ENCODE measurements around the gene INS.
"Not testable (repeated sequence)": the region's sequence is repeated elsewhere in the genome, so short reads cannot be mapped to it uniquely, and the experiment has no call there.

Gene INS

DNA sequence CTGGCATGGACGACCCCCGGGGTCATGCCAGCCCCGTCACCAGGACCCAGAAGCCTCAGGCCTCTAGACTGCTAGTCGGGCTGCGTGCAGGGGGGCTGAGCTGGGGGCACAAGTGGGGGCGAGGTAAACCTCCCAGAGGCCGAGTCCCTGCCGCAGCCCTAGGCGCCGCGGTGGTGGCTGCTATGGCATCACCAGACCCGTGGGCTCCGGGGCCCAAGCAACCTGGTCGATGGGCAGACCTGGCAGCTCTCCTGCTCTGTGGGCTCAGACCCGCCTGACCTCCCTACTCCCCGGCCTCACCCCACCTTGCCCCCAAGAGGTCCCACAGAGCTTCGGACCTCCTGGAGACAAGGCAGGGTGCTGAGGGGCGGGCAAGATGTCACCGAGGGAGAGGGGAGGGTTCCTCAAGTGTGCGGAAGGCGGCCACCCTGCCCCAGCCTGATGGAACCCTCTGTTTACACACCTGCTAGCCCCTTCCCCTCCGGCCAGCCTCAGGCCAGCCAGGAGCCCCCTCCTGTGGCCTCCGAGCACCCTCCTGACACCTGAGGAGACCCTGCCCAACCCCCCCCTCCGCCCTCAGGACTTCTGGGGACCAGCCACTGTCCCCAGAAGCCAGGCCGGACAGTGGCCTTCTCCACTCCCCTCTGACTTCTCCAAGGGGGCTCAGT, 31.2 kb downstream of the INS start:
- TF ChIP-seq CTCF (conservative IDR thresholded peaks at IDR 0.05; ENCODE audit: low read depth, low read length), result no peak
- no peak overlapping the region for H3K4me3 ChIP-seq (ENCODE audit: low read depth, low read length)
- no peak for DNase-seq (ENCODE audit: low read depth)

DNA sequence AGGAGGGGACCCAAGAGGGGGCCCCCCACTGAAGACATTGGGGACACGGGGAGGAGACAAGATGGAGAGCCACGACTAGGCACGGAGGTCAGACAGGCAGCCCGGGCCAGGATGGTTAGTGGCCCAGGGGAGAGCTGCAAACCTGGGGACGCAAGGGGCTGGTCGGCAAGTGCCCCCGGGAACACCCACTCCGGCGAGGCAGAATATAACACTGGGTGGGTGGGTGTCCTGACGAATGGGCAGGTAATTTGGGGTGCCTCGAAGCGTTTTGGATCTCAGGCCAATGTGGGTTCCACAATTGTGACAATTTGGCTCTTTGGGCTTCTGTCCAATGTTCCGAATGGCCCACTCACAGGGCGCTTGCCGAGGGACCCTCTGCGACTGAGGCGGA, 31.7 kb downstream of the INS start:
- H3K4me3 ChIP-seq (ENCODE audit: low read depth, low read length), result no peak overlapping the region
- DNase-seq (ENCODE audit: low read depth), result no peak
- TF ChIP-seq CTCF (conservative IDR thresholded peaks at IDR 0.05; ENCODE audit: low read depth, low read length), result no peak

- DNase-seq (ENCODE audit: low read depth), result no peak
- TF ChIP-seq CTCF (conservative IDR thresholded peaks at IDR 0.05; ENCODE audit: low read depth, low read length), result no peak
- H3K4me3 ChIP-seq (ENCODE audit: low read depth, low read length), result no peak overlapping the region
Measured at GRCh38 chr11:2128511-2129307, 32.3 kb downstream of the INS start.

- TF ChIP-seq CTCF (conservative IDR thresholded peaks at IDR 0.05; ENCODE audit: low read depth, low read length), result no peak
- DNase-seq (ENCODE audit: low read depth), result no peak
- H3K4me3 ChIP-seq (ENCODE audit: low read depth, low read length), result no peak overlapping the region
Measured at GRCh38 chr11:2128130-2128510, 32.9 kb downstream of the INS start.

DNA sequence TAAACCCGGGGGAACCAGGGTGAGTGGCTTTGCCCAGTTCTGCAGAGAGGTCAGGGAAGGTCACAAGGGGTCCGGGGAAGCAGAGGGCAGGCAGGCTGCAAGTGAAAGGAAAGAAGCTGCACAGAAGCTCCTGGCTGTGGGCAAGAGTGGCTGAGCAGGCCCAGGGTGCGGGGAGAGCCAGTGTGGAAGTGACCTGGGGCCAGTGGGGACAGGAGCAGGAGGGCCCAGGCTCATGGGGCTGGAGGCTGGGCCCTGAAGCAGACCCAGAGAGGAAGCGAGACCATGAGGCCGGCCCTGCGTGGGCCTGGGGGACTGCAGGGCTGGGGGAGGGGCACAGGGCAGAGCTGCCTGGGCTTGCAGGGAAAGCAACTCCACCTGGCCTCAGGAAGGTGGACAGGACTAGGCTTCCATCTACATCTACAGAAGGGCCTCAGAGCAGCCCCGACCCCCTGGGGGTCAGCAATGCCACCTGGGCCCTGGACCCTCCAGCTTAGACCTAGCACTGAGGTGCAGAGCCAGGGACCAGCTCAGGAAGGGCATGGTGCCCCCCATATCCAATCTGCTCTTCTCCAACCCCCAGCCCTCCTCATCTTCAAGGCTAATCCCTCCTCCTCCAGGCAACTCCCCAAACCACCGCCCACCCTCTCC, 33.4 kb downstream of the INS start:
- TF ChIP-seq CTCF (conservative IDR thresholded peaks at IDR 0.05; ENCODE audit: low read depth, low read length), result no peak
- no peak overlapping the region for H3K4me3 ChIP-seq (ENCODE audit: low read depth, low read length)
- DNase-seq (ENCODE audit: low read depth), result no peak

GRCh38 chr11:2126520-2127085, 34.4 kb downstream of the INS start:
- DNase-seq (ENCODE audit: low read depth), result no peak
- H3K4me3 ChIP-seq (ENCODE audit: low read depth, low read length), result no peak overlapping the region
- TF ChIP-seq CTCF (conservative IDR thresholded peaks at IDR 0.05; ENCODE audit: low read depth, low read length), result no peak

DNA sequence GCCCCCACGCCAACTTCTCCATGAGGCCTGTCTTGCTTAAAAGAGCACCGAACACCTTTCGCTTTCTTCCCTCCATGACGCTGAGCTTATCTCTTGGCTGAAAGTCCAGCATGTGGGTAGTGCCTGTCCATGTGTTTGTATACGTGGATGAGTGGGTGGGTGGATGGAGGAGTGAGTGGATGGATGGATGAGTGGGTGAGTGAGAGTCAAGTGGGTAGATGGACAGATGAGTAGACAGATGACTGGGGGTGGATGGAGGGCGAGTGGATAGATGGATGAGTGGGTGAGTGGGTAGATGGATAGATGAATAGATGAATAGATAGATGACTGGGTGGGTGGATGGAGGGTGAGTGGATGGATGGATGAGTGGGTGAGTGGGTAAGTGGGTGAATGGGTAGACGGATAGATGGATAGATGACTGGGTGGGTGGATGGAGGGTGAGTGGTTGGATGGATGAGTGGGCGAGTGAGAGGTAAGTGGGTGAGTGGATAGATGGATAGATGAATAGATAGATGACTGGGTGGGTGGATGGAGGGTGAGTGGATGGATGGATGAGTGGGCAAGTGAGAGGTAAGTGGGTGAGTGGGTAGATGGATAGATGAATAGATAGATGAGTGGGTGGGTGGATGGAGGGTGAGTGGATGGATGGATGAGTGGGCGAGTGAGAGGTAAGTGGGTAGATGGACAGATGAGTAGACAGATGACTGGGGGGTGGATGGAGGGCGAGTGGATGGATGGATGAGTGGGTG, 36.1 kb downstream of the INS start:
- H3K4me3 ChIP-seq (ENCODE audit: low read depth, low read length); DNase-seq (ENCODE audit: low read depth): not testable (repeated sequence)

Measured in choroid plexus epithelial cell (primary cell).